MV-4-11 (cell line): ENCODE measurements around the gene CCDC88C.

ENCODE experiments used
- DNase-seq: peaks from one replicate; lab custom pipeline; 2025; lab: John Stamatoyannopoulos, UW

Gene CCDC88C

GRCh38 chr14:91292491-91292890, 125.1 kb downstream of the CCDC88C start:
- DNase-seq = no peak

GRCh38 chr14:91291786-91292405, 125.7 kb downstream of the CCDC88C start:
- DNase-seq = no peak

- DNase-seq = no peak
Measured at GRCh38 chr14:91290986-91291385, 126.6 kb downstream of the CCDC88C start.

- no peak for DNase-seq
Measured at GRCh38 chr14:91289464-91289863, 128.2 kb downstream of the CCDC88C start.

GRCh38 chr14:91288876-91289275, 128.7 kb downstream of the CCDC88C start:
- DNase-seq = no peak

GRCh38 chr14:91286530-91286937, 131.1 kb downstream of the CCDC88C start:
- DNase-seq = peak; percentile 58

- peak; percentile 20 for DNase-seq
Measured at GRCh38 chr14:91284791-91285548, 132.7 kb downstream of the CCDC88C start.

GRCh38 chr14:91284146-91284790, 133.4 kb downstream of the CCDC88C start:
- no peak for DNase-seq

GRCh38 chr14:91283666-91284065, 134.0 kb downstream of the CCDC88C start:
- no peak for DNase-seq

GRCh38 chr14:91282954-91283645, 134.5 kb downstream of the CCDC88C start:
- DNase-seq = no peak

- no peak for DNase-seq
Measured at GRCh38 chr14:91281346-91281745, 136.3 kb downstream of the CCDC88C start.

- no peak for DNase-seq
Measured at GRCh38 chr14:91280129-91280528, 137.5 kb downstream of the CCDC88C start.

- DNase-seq = no peak
Measured at GRCh38 chr14:91279354-91279753, 138.3 kb downstream of the CCDC88C start.

- no peak for DNase-seq
Measured at GRCh38 chr14:91278383-91278715, 139.3 kb downstream of the CCDC88C start.

- DNase-seq = no peak
Measured at GRCh38 chr14:91277546-91278382, 139.9 kb downstream of the CCDC88C start.

- DNase-seq = no peak
Measured at GRCh38 chr14:91274796-91275195, 142.8 kb downstream of the CCDC88C start.

- DNase-seq = no peak
Measured at GRCh38 chr14:91273885-91274273, 143.7 kb downstream of the CCDC88C start.

GRCh38 chr14:91273273-91273884, 144.2 kb downstream of the CCDC88C start:
- no peak for DNase-seq

GRCh38 chr14:91272341-91273272, 145.0 kb downstream of the CCDC88C start:
- DNase-seq = no peak

GRCh38 chr14:91271639-91272038, 146.0 kb downstream of the CCDC88C start:
- DNase-seq = no peak
